Adrenal gland (tissue), 5 donors: Measurements from ENCODE around the gene EFNA5.

ENCODE experiments used
- CTCF ChIP-seq, 6 experiments: fragments of 450-650 bp in 4 of 6; fragments of 200-600 bp in 2 of 6; sonication (generic) in 1 of 6; IDR thresholded peaks; 1 replicate in 5 of 6; 2 replicates in 1 of 6; pipeline versions ENCODE4 v1.5.1 to v1.8.0; 2016 to 2021; ENCODE audit warnings: antibody characterized with exemption in 6 of 6, mild to moderate bottlenecking in 2 of 6, moderate library complexity in 1 of 6
- POLR2A ChIP-seq, 2 donors: fragments of 450-650 bp; IDR thresholded peaks; one replicate each; pipeline ENCODE4 v1.6.1; 2017; ENCODE audit warnings: antibody characterized with exemption in 2 of 2, mild to moderate bottlenecking in 2 of 2, moderate library complexity in 1 of 2
- donor health status: DM: no; HTN: no; CAD: no.

GRCh38 chr5:107444300-107444699, 226.4 kb downstream of the EFNA5 start:
- TF ChIP-seq CTCF (IDR thresholded peaks at IDR 0.05) = no peak
- TF ChIP-seq POLR2A (IDR thresholded peaks at IDR 0.05) = no peak
